Measurements from ENCODE around the gene ZNF165.

DNA sequence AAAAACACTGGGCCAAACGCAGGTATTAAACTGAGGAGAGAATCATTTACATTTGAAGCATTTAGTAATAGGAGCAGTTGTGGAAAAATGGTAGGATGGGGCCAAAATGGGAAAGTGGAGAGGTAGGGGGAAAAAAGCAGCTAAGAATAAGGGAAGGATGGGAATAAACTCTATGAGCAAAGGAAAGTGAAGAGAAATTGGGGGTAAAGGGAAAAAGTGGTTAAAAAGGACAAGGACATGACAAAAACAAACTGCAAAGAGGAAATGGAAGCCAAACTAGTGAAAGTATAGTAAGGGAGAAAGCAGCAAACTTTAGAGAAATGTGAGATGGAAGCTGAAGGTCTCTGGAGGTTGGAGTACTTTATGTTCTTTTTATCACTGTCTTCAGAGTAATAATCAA is 37.8 kb downstream of the ZNF165 start:
- TF ChIP-seq EP300 (IDR thresholded peaks at IDR 0.05), result no peak
- TF ChIP-seq CTCF (IDR thresholded peaks at IDR 0.05), result no peak
- no peak for TF ChIP-seq POLR2A (IDR thresholded peaks at IDR 0.05)
